ENCODE data around the gene ITGA7. TPM values are rescaled to one million over a fixed set of nuclear protein-coding genes. Genes with fewer than 3 reads are reported as not detected.
A peak's percentile ranks its signal among the peaks of the same experiment; 100 is the strongest.

Gene ITGA7
- total and polyA plus RNA-seq, 2 experiments from 2014 or later = 2.0 to 7.2 TPM

DNA sequence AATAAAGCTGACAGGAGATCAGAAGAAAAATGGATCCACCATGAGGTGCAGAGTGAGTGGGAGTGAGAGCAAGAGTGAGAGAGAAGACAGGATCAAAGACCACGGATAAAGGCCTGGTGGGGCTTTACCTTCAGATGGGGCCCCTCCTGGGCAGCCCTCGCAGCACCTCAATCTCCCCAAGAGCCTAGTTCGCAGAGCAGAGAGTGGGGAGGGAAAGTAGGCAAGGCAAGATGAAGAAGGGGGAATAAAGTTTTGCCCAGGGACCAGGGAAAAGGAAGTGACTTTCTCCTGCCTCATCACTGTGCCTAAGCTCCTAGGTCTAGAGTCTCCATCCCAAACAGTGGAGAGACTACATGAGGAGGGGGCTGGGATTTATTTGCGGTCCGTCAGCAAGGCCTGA lies 60.7 kb downstream of the ITGA7 start:
- Histone ChIP-seq H3K27ac (no peak overlapping the region), H3K9ac (no peak overlapping the region), H2AFZ (peak overlapping the region; percentile 74; the same call in 1 of the 2 replicates), H3K9me2 (ENCODE audit: insufficient read depth) (no peaks in the 10 kb centered on the region), H3K27me3 (replicated peaks; ENCODE audit: insufficient read depth) (0 out of 2 replicates have a peak, but pooled peaks cover 7% of the 10 kb centered on the region), H3K9me3 (ENCODE audit: low read depth) (no peaks in the 10 kb centered on the region), H4K20me1 (ENCODE audit: insufficient read depth) (no peaks in the 10 kb centered on the region), H3K4me3 (no peak overlapping the region), H3K4me1 (ENCODE audit: insufficient read depth) (no peaks in the 10 kb centered on the region), H3K36me3 (ENCODE audit: low read depth) (no peaks in the 10 kb centered on the region), H3F3A (ENCODE audit: insufficient read depth) (no peaks in the 10 kb centered on the region), H3K4me2 (ENCODE audit: unreplicated experiment) (no peak overlapping the region), H3K79me2 (ENCODE audit: insufficient read depth) (no peaks in the 10 kb centered on the region)
- WGBS, 2 experiments (ENCODE audit: low coverage in 1 of 2, low lambda C conversion rate in 2 of 2, missing lambda C conversion rate in 2 of 2) = 69 to 77% methylated on average over 5 of the region's 5 CpGs
- in situ Hi-C loops (cut with MboI) = no loop called here
- TF ChIP-seq EZH2 (IDR thresholded peaks at IDR 0.05; ENCODE audit: insufficient read depth, poor library complexity, severe bottlenecking) (no peak), EZH2phosphoT487 (IDR thresholded peaks at IDR 0.05; ENCODE audit: insufficient read depth, low read depth) (no peak)
- DNase-seq = no peak

DNA sequence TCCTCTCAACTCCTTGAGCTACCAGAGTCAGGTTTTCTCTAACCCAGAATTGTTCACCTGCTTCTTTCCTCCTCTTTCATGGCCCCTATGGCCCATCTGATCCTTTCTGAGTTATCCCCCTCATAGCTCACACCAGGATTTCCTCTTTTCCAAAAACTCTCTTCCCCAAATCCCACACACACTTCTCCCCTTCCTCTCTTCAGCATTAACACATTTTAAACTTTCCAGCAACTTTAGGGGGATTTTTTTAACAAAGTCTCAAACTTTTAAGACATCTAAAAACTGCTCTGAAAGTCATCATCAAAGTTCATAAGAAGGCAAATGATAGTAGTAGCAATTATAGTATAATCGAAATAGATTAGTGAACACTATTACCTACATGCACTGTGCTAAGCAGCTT lies 63.1 kb downstream of the ITGA7 start:
- in situ Hi-C loops (cut with MboI) = no loop called here
- WGBS, 2 experiments (ENCODE audit: low coverage in 1 of 2, low lambda C conversion rate in 2 of 2, missing lambda C conversion rate in 2 of 2) = 69 to 70% methylated on average over 1 of the region's 1 CpG
- peaks cover 15% of the 10 kb centered on the region; the same call in 1 of the 2 replicates for H3K27me3 ChIP-seq (replicated peaks; ENCODE audit: insufficient read depth)

DNA sequence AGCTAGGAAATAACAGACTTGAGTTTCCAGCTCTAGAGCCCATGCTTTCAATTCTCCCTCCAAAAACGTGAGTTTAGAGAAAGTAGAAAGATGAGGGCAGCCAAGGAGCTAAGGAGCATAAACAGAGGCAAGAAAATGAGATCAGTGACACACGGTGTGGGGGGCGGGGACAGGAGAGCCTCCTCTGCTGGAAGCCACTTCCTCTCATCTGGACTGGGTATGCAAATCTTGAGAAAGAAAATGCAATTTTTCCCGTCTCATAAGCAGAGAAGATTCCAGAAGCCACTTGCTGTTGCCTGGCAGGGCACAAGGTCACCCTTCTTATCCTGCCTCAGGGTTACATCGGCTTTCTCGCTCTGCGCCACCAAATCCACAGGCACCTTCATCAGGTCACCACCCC lies 65.0 kb downstream of the ITGA7 start:
- no peaks in the 10 kb centered on the region for H4K20me1 ChIP-seq (ENCODE audit: insufficient read depth)
- H2AFZ ChIP-seq = no peak overlapping the region
- H3K4me1 ChIP-seq (ENCODE audit: insufficient read depth) = no peaks in the 10 kb centered on the region
- TF ChIP-seq EZH2 (IDR thresholded peaks at IDR 0.05; ENCODE audit: insufficient read depth, poor library complexity, severe bottlenecking) = no peak
- no peak for TF ChIP-seq EZH2phosphoT487 (IDR thresholded peaks at IDR 0.05; ENCODE audit: insufficient read depth, low read depth)
- H3K9ac ChIP-seq = no peak overlapping the region
- H3K27ac ChIP-seq = no peak overlapping the region
- no peaks in the 10 kb centered on the region for H3K9me2 ChIP-seq (ENCODE audit: insufficient read depth)
- no peak overlapping the region for H3K4me3 ChIP-seq
- no peaks in the 10 kb centered on the region for H3K79me2 ChIP-seq (ENCODE audit: insufficient read depth)
- no peak overlapping the region for H3K4me2 ChIP-seq (ENCODE audit: unreplicated experiment)
- no peaks in the 10 kb centered on the region for H3F3A ChIP-seq (ENCODE audit: insufficient read depth)
- no peak for DNase-seq
- WGBS, 2 experiments (ENCODE audit: low coverage in 1 of 2, low lambda C conversion rate in 2 of 2, missing lambda C conversion rate in 2 of 2) = 68 to 72% methylated on average over 7 of the region's 7 CpGs
- no peaks in the 10 kb centered on the region for H3K9me3 ChIP-seq (ENCODE audit: low read depth)
- no peaks in the 10 kb centered on the region for H3K36me3 ChIP-seq (ENCODE audit: low read depth)
- in situ Hi-C loops (cut with MboI) = no loop called here
- H3K27me3 ChIP-seq (replicated peaks; ENCODE audit: insufficient read depth) = peaks cover 28% of the 10 kb centered on the region

More for the DNA sequence above, 63.1 kb downstream of the ITGA7 start:
- H3K4me1 ChIP-seq (ENCODE audit: insufficient read depth) = no peaks in the 10 kb centered on the region
- no peak overlapping the region for H3K27ac ChIP-seq
- H2AFZ ChIP-seq = no peak overlapping the region
- no peaks in the 10 kb centered on the region for H3K9me2 ChIP-seq (ENCODE audit: insufficient read depth)
- no peak overlapping the region for H3K4me2 ChIP-seq (ENCODE audit: unreplicated experiment)
- H3K4me3 ChIP-seq = no peak overlapping the region
- TF ChIP-seq EZH2phosphoT487 (IDR thresholded peaks at IDR 0.05; ENCODE audit: insufficient read depth, low read depth) (no peak), EZH2 (IDR thresholded peaks at IDR 0.05; ENCODE audit: insufficient read depth, poor library complexity, severe bottlenecking) (no peak)
- no peak for DNase-seq
- H3K9me3 ChIP-seq (ENCODE audit: low read depth) = no peaks in the 10 kb centered on the region
- no peak overlapping the region for H3K9ac ChIP-seq
- no peaks in the 10 kb centered on the region for H4K20me1 ChIP-seq (ENCODE audit: insufficient read depth)
- no peaks in the 10 kb centered on the region for H3K36me3 ChIP-seq (ENCODE audit: low read depth)
- no peaks in the 10 kb centered on the region for H3F3A ChIP-seq (ENCODE audit: insufficient read depth)
- no peaks in the 10 kb centered on the region for H3K79me2 ChIP-seq (ENCODE audit: insufficient read depth)

DNA sequence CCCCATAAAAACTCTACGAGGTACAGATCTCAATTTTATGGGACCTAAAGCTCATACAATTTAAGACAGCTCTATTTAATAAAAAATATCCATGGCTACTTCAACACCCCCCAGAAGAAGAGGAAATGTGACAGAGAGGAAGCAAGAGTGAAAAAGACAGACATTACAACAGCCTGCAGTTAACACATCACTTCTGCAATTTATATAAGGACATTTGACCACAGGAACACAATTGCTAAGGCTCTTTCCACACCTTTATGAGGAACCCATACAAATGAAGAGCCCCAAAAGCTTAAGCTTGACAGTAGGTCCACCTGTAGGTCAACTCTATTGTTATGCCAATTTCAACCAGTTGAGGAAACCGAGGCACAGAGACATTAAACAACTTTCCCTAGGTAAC lies 65.4 kb downstream of the ITGA7 start:
- no peak overlapping the region for H3K27ac ChIP-seq
- no peaks in the 10 kb centered on the region for H3F3A ChIP-seq (ENCODE audit: insufficient read depth)
- no peaks in the 10 kb centered on the region for H3K9me2 ChIP-seq (ENCODE audit: insufficient read depth)
- in situ Hi-C loops (cut with MboI) = no loop called here
- H3K4me1 ChIP-seq (ENCODE audit: insufficient read depth) = no peaks in the 10 kb centered on the region
- no peaks in the 10 kb centered on the region for H3K79me2 ChIP-seq (ENCODE audit: insufficient read depth)
- H3K4me3 ChIP-seq = no peak overlapping the region
- TF ChIP-seq EZH2 (IDR thresholded peaks at IDR 0.05; ENCODE audit: insufficient read depth, poor library complexity, severe bottlenecking) = no peak
- TF ChIP-seq EZH2phosphoT487 (IDR thresholded peaks at IDR 0.05; ENCODE audit: insufficient read depth, low read depth) = no peak
- H2AFZ ChIP-seq = no peak overlapping the region
- no peak for DNase-seq
- H3K36me3 ChIP-seq (ENCODE audit: low read depth) = no peaks in the 10 kb centered on the region
- 45% methylated on average over 2 of the region's 2 CpGs for WGBS, 2 experiments (ENCODE audit: low coverage in 1 of 2, low lambda C conversion rate in 2 of 2, missing lambda C conversion rate in 2 of 2)
- H3K4me2 ChIP-seq (ENCODE audit: unreplicated experiment) = no peak overlapping the region
- no peak overlapping the region for H3K9ac ChIP-seq
- H3K9me3 ChIP-seq (ENCODE audit: low read depth) = no peaks in the 10 kb centered on the region
- H4K20me1 ChIP-seq (ENCODE audit: insufficient read depth) = no peaks in the 10 kb centered on the region
- H3K27me3 ChIP-seq (replicated peaks; ENCODE audit: insufficient read depth) = peaks cover 28% of the 10 kb centered on the region

DNA sequence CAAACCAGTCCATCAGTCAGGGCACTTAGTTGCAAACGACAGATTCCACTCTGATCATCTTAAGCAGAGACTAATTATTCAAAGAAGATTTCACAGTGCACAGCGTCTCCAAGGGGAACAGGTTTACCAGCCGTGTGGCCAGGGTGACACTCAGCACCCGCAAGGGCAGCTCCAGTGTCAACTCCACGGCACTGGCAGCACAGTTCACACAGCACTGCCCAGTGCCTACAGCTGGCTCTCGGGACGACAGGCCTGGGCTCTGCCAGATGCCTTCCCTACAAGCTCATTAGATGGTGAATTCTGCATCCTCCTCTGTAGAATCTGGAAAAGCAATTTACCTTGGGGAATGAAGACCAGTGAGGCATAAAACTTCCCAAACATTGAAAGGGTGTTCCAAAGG lies 66.1 kb downstream of the ITGA7 start:
- Histone ChIP-seq H3K4me1 (ENCODE audit: insufficient read depth) (no peaks in the 10 kb centered on the region), H2AFZ (no peak overlapping the region), H3K36me3 (ENCODE audit: low read depth) (no peaks in the 10 kb centered on the region), H3K27ac (no peak overlapping the region), H3K9me3 (ENCODE audit: low read depth) (no peaks in the 10 kb centered on the region), H3K27me3 (replicated peaks; ENCODE audit: insufficient read depth) (peaks cover 28% of the 10 kb centered on the region), H3K9me2 (ENCODE audit: insufficient read depth) (no peaks in the 10 kb centered on the region), H3K9ac (no peak overlapping the region), H3F3A (ENCODE audit: insufficient read depth) (no peaks in the 10 kb centered on the region), H3K4me3 (no peak overlapping the region), H3K79me2 (ENCODE audit: insufficient read depth) (no peaks in the 10 kb centered on the region), H4K20me1 (ENCODE audit: insufficient read depth) (no peaks in the 10 kb centered on the region), H3K4me2 (ENCODE audit: unreplicated experiment) (no peak overlapping the region)
- no peak for DNase-seq
- in situ Hi-C loops (cut with MboI) = no loop called here
- TF ChIP-seq EZH2phosphoT487 (IDR thresholded peaks at IDR 0.05; ENCODE audit: insufficient read depth, low read depth) (no peak), EZH2 (IDR thresholded peaks at IDR 0.05; ENCODE audit: insufficient read depth, poor library complexity, severe bottlenecking) (no peak)
- 35 to 38% methylated on average over 7 of the region's 7 CpGs for WGBS, 2 experiments (ENCODE audit: low coverage in 1 of 2, low lambda C conversion rate in 2 of 2, missing lambda C conversion rate in 2 of 2)

Data from GM23248 (cell line).